Ecto neural progenitor cell (in vitro differentiated cells): ENCODE results near the gene ARHGEF2.
"Not testable (repeated sequence)": the region's sequence is repeated elsewhere in the genome, so short reads cannot be mapped to it uniquely, and the experiment has no call there.

Experiments
- DNase-seq: peaks from one replicate; pipeline ENCODE4 v3.0.0-alpha.2; 2018; ENCODE audit warnings: low spot score

ARHGEF2 gene

GRCh38 chr1:155990005-155990739 lies 11.8 kb upstream of the ARHGEF2 start:
- no peak for DNase-seq

- DNase-seq, result peak; percentile 84
Measured at GRCh38 chr1:155989242-155990004, 11.1 kb upstream of the ARHGEF2 start.

- DNase-seq, result not testable (repeated sequence)
Measured at GRCh38 chr1:155984903-155985645, 6.7 kb upstream of the ARHGEF2 start.

GRCh38 chr1:155984341-155984740 lies 6.0 kb upstream of the ARHGEF2 start:
- DNase-seq, result peak; percentile 48

- peak; percentile 50 for DNase-seq
Measured at GRCh38 chr1:155983191-155984024, 5.1 kb upstream of the ARHGEF2 start.

- no peak for DNase-seq
Measured at GRCh38 chr1:155982106-155982505, 3.8 kb upstream of the ARHGEF2 start.

- peak; percentile 29 for DNase-seq
Measured at GRCh38 chr1:155981266-155982088, 3.1 kb upstream of the ARHGEF2 start.

GRCh38 chr1:155979597-155980343 lies 1.4 kb upstream of the ARHGEF2 start:
- DNase-seq, result no peak

- DNase-seq, result no peak
Measured at GRCh38 chr1:155978973-155979429, 654 bp upstream of the ARHGEF2 start.

- DNase-seq, result peak; percentile 76
Measured at GRCh38 chr1:155977690-155978324, 540 bp downstream of the ARHGEF2 start.

GRCh38 chr1:155976913-155977689 lies 1.2 kb downstream of the ARHGEF2 start:
- peak; percentile 50 for DNase-seq

GRCh38 chr1:155976062-155976912 lies 2.1 kb downstream of the ARHGEF2 start:
- no peak for DNase-seq

- no peak for DNase-seq
Measured at GRCh38 chr1:155975375-155976061, 2.8 kb downstream of the ARHGEF2 start.

GRCh38 chr1:155974208-155975115 lies 3.9 kb downstream of the ARHGEF2 start:
- DNase-seq, result no peak

GRCh38 chr1:155973723-155974122 lies 4.6 kb downstream of the ARHGEF2 start:
- DNase-seq, result no peak
